HEK293 (cell line): ENCODE results near the gene APLNR.

Experiments used
- CTCF ChIA-PET: fragments of 350-600 bp; formaldehyde crosslinking; extraction: SDS; loops from one replicate; lab custom pipeline; 2021; ENCODE audit warnings: antibody characterized with exemption; lab: Yijun Ruan, JAX
- POLR2A ChIA-PET: fragments of 300-600 bp; formaldehyde crosslinking; extraction: SDS; loops from one replicate; lab custom pipeline; 2020; ENCODE audit warnings: antibody characterized with exemption, inconsistent platforms; lab: Yijun Ruan, JAX
- H3K27ac ChIP-seq: fragments of 200-500 bp; sonication (Bioruptor generic); 2 replicates; pipeline ENCODE4 v1.5.1; 2014; ENCODE audit warnings: low read depth, low read length, control low read depth, inconsistent platforms; ENCODE audit errors: extremely low read depth
- H3K36me3 ChIP-seq, 2 experiments: fragments of 200-500 bp in 1 of 2; sonication (Bioruptor generic) in 1 of 2; 1 replicate in 1 of 2; 2 replicates in 1 of 2; pipeline ENCODE4 v1.5.1; 2014 to 2017; ENCODE audit warnings: inconsistent platforms in 2 of 2, low read length in 2 of 2; ENCODE audit not compliant: control insufficient read depth in 2 of 2, insufficient read depth in 1 of 2
- H3K4me1 ChIP-seq: fragments of 200-500 bp; sonication (Bioruptor generic); 2 replicates; pipeline ENCODE4 v1.5.1; 2014; ENCODE audit warnings: mild to moderate bottlenecking, low read length, inconsistent platforms; ENCODE audit not compliant: control insufficient read depth, insufficient read depth
- H3K4me3 ChIP-seq: 2 replicates; pipeline ENCODE4 v1.5.1; 2011; ENCODE audit warnings: low read depth, mild to moderate bottlenecking, control low read depth, low read length, moderate library complexity
- H3K9me3 ChIP-seq: fragments of 200-500 bp; sonication (Bioruptor generic); 2 replicates; pipeline ENCODE4 v1.5.1; 2014; ENCODE audit warnings: low read depth, low read length, inconsistent platforms; ENCODE audit not compliant: control insufficient read depth, insufficient read depth
- CTCF ChIP-seq: fragments of 450-650 bp; formaldehyde crosslinking; IDR thresholded peaks from 2 replicates; pipeline ENCODE4 v1.5.1; 2016; ENCODE audit warnings: missing biosample characterization, missing genetic modification characterization
- ZFHX2 ChIP-seq: fragments of 450-650 bp; formaldehyde crosslinking; conservative IDR thresholded peaks from 2 replicates; pipeline ENCODE4 v1.5.1; 2016; ENCODE audit warnings: missing biosample characterization, missing genetic modification characterization
- ZNF112 ChIP-seq: fragments of 450-650 bp; formaldehyde crosslinking; IDR thresholded peaks from 2 replicates; pipeline ENCODE4 v1.5.0; 2017; ENCODE audit warnings: missing biosample characterization, missing genetic modification characterization
- ZNF157 ChIP-seq: fragments of 450-650 bp; formaldehyde crosslinking; IDR thresholded peaks from 2 replicates; pipeline ENCODE4 v1.5.1; 2016; ENCODE audit warnings: missing biosample characterization, missing genetic modification characterization
- ZNF473 ChIP-seq: fragments of 450-650 bp; formaldehyde crosslinking; IDR thresholded peaks from 2 replicates; pipeline ENCODE4 v1.5.1; 2017; ENCODE audit warnings: missing biosample characterization, missing genetic modification characterization
- ZNF529 ChIP-seq: fragments of 450-650 bp; formaldehyde crosslinking; IDR thresholded peaks from 2 replicates; pipeline ENCODE4 v1.5.1; 2017; ENCODE audit warnings: missing genetic modification characterization, missing biosample characterization; ENCODE audit not compliant: insufficient replicate concordance
- ZNF548 ChIP-seq: fragments of 450-650 bp; formaldehyde crosslinking; IDR thresholded peaks from 2 replicates; pipeline ENCODE4 v1.5.1; 2016; ENCODE audit warnings: missing biosample characterization, missing genetic modification characterization
- ZNF549 ChIP-seq: fragments of 450-650 bp; IDR thresholded peaks from 2 replicates; pipeline ENCODE4 v1.5.1; 2018; ENCODE audit warnings: missing biosample characterization, missing genetic modification characterization, mild to moderate bottlenecking, inconsistent platforms, moderate library complexity
- ZNF621 ChIP-seq: fragments of 450-650 bp; formaldehyde crosslinking; IDR thresholded peaks from 2 replicates; pipeline ENCODE4 v1.5.1; 2017; ENCODE audit warnings: missing biosample characterization, missing genetic modification characterization
- ZNF664 ChIP-seq: fragments of 450-650 bp; formaldehyde crosslinking; IDR thresholded peaks from 2 replicates; pipeline ENCODE4 v1.5.1; 2016; ENCODE audit warnings: missing biosample characterization, missing genetic modification characterization
- ZNF704 ChIP-seq: fragments of 450-650 bp; formaldehyde crosslinking; IDR thresholded peaks from 2 replicates; pipeline ENCODE4 v1.5.1; 2016; ENCODE audit warnings: missing biosample characterization, missing genetic modification characterization
- ZNF76 ChIP-seq: fragments of 450-650 bp; formaldehyde crosslinking; IDR thresholded peaks from 2 replicates; pipeline ENCODE4; 2016; ENCODE audit warnings: low read depth, missing biosample characterization, missing genetic modification characterization, borderline replicate concordance
- ZSCAN23 ChIP-seq: fragments of 450-650 bp; formaldehyde crosslinking; IDR thresholded peaks from 2 replicates; pipeline ENCODE4 v1.5.1; 2016; ENCODE audit warnings: missing biosample characterization, missing genetic modification characterization
- TF ChIP-seq, protein P1 (sequence below): fragments of 450-650 bp; IDR thresholded peaks from 2 replicates; pipeline ENCODE4 v1.5.1; 2018; ENCODE audit warnings: missing biosample characterization, missing genetic modification characterization
- TF ChIP-seq, protein P2 (sequence below): fragments of 450-650 bp; formaldehyde crosslinking; IDR thresholded peaks from 2 replicates; pipeline ENCODE4 v1.5.1; 2017; ENCODE audit warnings: missing biosample characterization, mild to moderate bottlenecking, missing genetic modification characterization, moderate library complexity

The APLNR gene

DNA sequence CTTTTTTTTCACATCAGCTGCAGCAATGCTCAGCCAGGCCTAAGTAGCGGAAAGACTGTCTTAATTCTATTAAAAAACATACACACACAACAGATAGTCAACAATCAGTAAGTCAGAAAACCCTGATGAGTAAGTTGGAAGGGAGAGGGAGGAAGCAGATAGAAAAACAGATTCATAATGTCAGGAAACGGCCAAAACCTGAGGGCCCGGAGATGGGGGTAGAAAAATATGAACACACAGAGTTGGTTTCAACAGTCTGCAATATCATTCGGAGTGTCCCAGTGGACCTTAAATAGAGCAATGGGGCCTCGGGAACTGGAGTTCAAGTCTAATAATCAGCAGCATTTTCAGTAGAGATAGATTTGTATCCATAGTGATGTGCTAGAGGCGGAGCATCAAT, 40.5 kb downstream of the APLNR start:
- Histone ChIP-seq H3K4me3 (no peak overlapping the region), H3K27ac (no peak overlapping the region), H3K36me3 (no peaks in the 10 kb centered on the region), H3K9me3 (no peaks in the 10 kb centered on the region), H3K4me1 (no peaks in the 10 kb centered on the region)
- POLR2A ChIA-PET: no interaction called here
- no peak for TF ChIP-seq ZNF473
- CTCF ChIA-PET: interaction anchor here (0.6 to 0.8 kb wide), 2 partner anchors 53 to 314 kb away, joined by 3 read pairs; no protein-coding TSS in a partner anchor

- no peaks in the 10 kb centered on the region for H3K9me3 ChIP-seq
- no peak overlapping the region for H3K27ac ChIP-seq
- TF ChIP-seq, protein P1, sequence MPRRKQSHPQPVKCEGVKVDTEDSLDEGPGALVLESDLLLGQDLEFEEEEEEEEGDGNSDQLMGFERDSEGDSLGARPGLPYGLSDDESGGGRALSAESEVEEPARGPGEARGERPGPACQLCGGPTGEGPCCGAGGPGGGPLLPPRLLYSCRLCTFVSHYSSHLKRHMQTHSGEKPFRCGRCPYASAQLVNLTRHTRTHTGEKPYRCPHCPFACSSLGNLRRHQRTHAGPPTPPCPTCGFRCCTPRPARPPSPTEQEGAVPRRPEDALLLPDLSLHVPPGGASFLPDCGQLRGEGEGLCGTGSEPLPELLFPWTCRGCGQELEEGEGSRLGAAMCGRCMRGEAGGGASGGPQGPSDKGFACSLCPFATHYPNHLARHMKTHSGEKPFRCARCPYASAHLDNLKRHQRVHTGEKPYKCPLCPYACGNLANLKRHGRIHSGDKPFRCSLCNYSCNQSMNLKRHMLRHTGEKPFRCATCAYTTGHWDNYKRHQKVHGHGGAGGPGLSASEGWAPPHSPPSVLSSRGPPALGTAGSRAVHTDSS (tag by site-specific recombination): no peak
- TF ChIP-seq ZNF704 (tag by site-specific recombination) (no peak), ZFHX2 (tag by site-specific recombination) (no peak), ZSCAN23 (no peak), ZNF157 (tag by site-specific recombination) (no peak), ZNF76 (tag by site-specific recombination) (no peak), ZNF621 (tag by site-specific recombination) (no peak), ZNF664 (tag by site-specific recombination) (no peak), CTCF (tag by site-specific recombination) (no peak), ZNF549 (no peak), ZNF548 (tag by site-specific recombination) (no peak)
- TF ChIP-seq, protein P2, sequence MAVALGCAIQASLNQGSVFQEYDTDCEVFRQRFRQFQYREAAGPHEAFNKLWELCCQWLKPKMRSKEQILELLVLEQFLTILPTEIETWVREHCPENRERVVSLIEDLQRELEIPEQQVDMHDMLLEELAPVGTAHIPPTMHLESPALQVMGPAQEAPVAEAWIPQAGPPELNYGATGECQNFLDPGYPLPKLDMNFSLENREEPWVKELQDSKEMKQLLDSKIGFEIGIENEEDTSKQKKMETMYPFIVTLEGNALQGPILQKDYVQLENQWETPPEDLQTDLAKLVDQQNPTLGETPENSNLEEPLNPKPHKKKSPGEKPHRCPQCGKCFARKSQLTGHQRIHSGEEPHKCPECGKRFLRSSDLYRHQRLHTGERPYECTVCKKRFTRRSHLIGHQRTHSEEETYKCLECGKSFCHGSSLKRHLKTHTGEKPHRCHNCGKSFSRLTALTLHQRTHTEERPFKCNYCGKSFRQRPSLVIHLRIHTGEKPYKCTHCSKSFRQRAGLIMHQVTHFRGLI (tag by site-specific recombination): no peak
- TF ChIP-seq, all 188 proteins: peak for 0
- Histone ChIP-seq H3K4me1 (no peaks in the 10 kb centered on the region), H3K4me3 (no peak overlapping the region), H3K36me3 (no peaks in the 10 kb centered on the region)
- ChIA-PET CTCF (no interaction called here), POLR2A (no interaction called here)
Observed at GRCh38 chr11:57192316-57192715, 44.7 kb downstream of the APLNR start.

DNA sequence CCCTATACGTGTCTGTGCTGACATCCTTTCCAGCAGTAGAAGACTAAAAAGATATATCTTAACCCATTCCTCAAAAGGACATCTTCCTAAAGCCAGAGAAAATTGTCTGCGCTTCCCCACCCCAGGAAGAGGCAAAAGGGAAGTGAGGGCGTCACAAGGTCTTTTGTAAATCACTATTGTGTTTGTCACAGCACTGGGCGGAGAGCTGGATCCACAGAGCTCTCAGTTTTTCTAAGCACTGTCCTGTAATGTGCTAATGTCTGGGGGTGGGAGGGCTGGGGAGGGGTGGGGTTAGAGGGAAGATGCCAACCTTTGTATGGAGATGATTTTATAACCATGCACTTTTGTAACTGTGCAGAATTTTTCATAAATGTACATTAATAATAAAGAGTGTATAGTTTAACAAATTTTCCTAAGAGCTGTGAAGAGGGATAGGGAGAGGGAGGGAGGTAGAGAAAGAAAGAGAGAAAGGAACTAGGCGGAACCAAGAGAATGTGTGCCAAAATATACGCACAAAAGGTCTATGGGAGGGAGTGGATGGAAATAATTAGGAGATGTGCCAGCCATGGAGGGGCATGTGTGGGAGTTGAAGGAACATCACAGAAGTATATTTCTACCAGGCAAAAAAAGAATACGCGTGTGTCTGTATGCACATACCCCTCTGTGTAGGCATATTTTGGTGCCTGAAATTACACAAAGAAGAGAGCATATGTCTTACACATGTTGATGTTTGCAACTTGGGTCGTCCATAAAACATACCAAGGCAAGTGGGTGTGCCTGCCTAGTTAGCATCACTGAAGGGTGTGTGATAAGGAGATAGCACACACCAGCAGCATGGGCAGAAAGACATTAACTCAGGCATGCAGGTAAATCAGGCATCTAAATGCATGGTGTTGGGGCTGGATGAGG, 45.5 kb downstream of the APLNR start:
- H3K27ac ChIP-seq: no peak overlapping the region
- POLR2A ChIA-PET: no interaction called here
- no peak for TF ChIP-seq ZNF529 (tag by site-specific recombination)
- TF ChIP-seq ZNF112 (tag by site-specific recombination): no peak
- TF ChIP-seq, all 188 proteins: peak for 0
- Histone ChIP-seq H3K9me3 (no peaks in the 10 kb centered on the region), H3K4me1 (no peaks in the 10 kb centered on the region), H3K36me3 (no peaks in the 10 kb centered on the region), H3K4me3 (no peak overlapping the region)
- CTCF ChIA-PET: interaction anchor here (1.4 kb wide), 1 partner anchor 60 kb away, joined by 3 read pairs; no protein-coding TSS in a partner anchor
